OCI-LY7 (cell line): ENCODE results near the gene RUNX1. TPM values are rescaled to one million over a fixed set of nuclear protein-coding genes. Genes with fewer than 3 reads are reported as not detected.

Source experiments
- BruUV-seq: library from RNA; stranded (reverse); fragments of 400-500 nt; replicated peaks from 2 replicates; lab custom pipeline; 2021; lab: Mats Ljungman, UMichigan
- CTCF ChIA-PET: fragments of 300-600 bp; sonication (Branson Sonifier 250); formaldehyde crosslinking; loops from one replicate; lab custom pipeline; 2022; ENCODE audit warnings: antibody characterized with exemption; ENCODE audit not compliant: unreplicated experiment; lab: Charles Lee
- POLR2A ChIA-PET: fragments of 300-600 bp; sonication (Branson Sonifier 250); formaldehyde crosslinking; loops from one replicate; lab custom pipeline; 2022; ENCODE audit warnings: antibody characterized with exemption; lab: Charles Lee
- DNase-seq: peaks from one replicate; pipeline ENCODE4 v3.0.0-alpha.2; 2015; ENCODE audit warnings: low spot score
- H2AFZ ChIP-seq: fragments of 200-600 bp; sonication (generic), shearing (Covaris generic); 2 replicates; pipeline ENCODE4 v1.6.1; 2014; ENCODE audit warnings: mild to moderate bottlenecking, antibody characterized with exemption, low read length, moderate library complexity
- H3K27ac ChIP-seq: fragments of 200-600 bp; sonication (generic); 2 replicates; pipeline ENCODE4 v1.5.1; 2014; ENCODE audit warnings: mixed run types, low read depth, mild to moderate bottlenecking, moderate library complexity, low read length, inconsistent platforms; ENCODE audit not compliant: poor library complexity, severe bottlenecking
- H3K36me3 ChIP-seq: fragments of 200-600 bp; sonication (generic); 2 replicates; pipeline ENCODE4 v1.6.1; 2014; ENCODE audit warnings: mild to moderate bottlenecking, antibody characterized with exemption, low read length, moderate library complexity, mixed read lengths; ENCODE audit not compliant: insufficient read depth
- H3K4me1 ChIP-seq: fragments of 200-600 bp; sonication (generic); 2 replicates; pipeline ENCODE4 v1.5.1; 2014; ENCODE audit warnings: mild to moderate bottlenecking, low read length; ENCODE audit not compliant: insufficient read depth, poor library complexity, severe bottlenecking
- H3K4me2 ChIP-seq: fragments of 200-600 bp; sonication (generic); 2 replicates; pipeline ENCODE4 v1.6.1; 2014; ENCODE audit warnings: mild to moderate bottlenecking, low read length
- H3K4me3 ChIP-seq: fragments of 200-600 bp; sonication (generic); 2 replicates; pipeline ENCODE4 v1.5.1; 2014; ENCODE audit warnings: mild to moderate bottlenecking, low read depth, low read length; ENCODE audit not compliant: poor library complexity, severe bottlenecking
- H3K79me2 ChIP-seq: fragments of 200-600 bp; sonication (generic); 2 replicates; pipeline ENCODE4 v1.6.1; 2016; ENCODE audit warnings: low read depth, mild to moderate bottlenecking, low read length, moderate library complexity, mixed read lengths; ENCODE audit not compliant: insufficient read depth
- H3K9me2 ChIP-seq: fragments of 200-600 bp; sonication (generic); 2 replicates; pipeline ENCODE4 v1.6.1; 2016; ENCODE audit warnings: mild to moderate bottlenecking, low read length, mixed read lengths; ENCODE audit not compliant: insufficient read depth
- H3K9me3 ChIP-seq: fragments of 200-600 bp; sonication (generic); 2 replicates; pipeline ENCODE4 v1.6.1; 2014; ENCODE audit warnings: mild to moderate bottlenecking, mixed run types, low read length, mixed read lengths
- H4K20me1 ChIP-seq: fragments of 200-600 bp; sonication (generic); 2 replicates; pipeline ENCODE4 v1.6.1; 2014; ENCODE audit warnings: mild to moderate bottlenecking, antibody characterized with exemption, low read length, moderate library complexity, mixed read lengths; ENCODE audit not compliant: insufficient read depth
- EZH2phosphoT487 ChIP-seq: fragments of 200-600 bp; sonication (generic); IDR thresholded peaks from 2 replicates; pipeline ENCODE4 v1.6.1; 2018; ENCODE audit warnings: low read depth, borderline replicate concordance, mild to moderate bottlenecking, mixed run types, antibody characterized with exemption, low read length, moderate library complexity, mixed read lengths
- intact Hi-C: fragments of 100-400 bp; cut with micrococcal nuclease; formaldehyde crosslinking; loops from one replicate; pipeline ENCODE4 v1.10.0; 2022; ENCODE audit not compliant: unreplicated experiment
- total RNA-seq, 2 experiments: library from RNA; depleted of rRNA in 1 of 2; stranded (reverse); fragments of >200 nt in 1 of 2; shearing (Covaris generic) in 1 of 2; gene quantifications; 2 replicates each; pipeline ENCODE4 v1.2.3, GENCODE V29; 2014 to 2022
- TF ChIP-seq, protein P1 (sequence below): fragments of 200-600 bp; sonication (generic); conservative IDR thresholded peaks from 2 replicates; pipeline ENCODE4 v1.5.1; 2014; ENCODE audit warnings: mild to moderate bottlenecking, antibody characterized with exemption, low read length, moderate library complexity, mixed read lengths

Gene RUNX1
- total RNA-seq, 2 experiments from 2014 or later, result 30.5 to 40.8 TPM

DNA sequence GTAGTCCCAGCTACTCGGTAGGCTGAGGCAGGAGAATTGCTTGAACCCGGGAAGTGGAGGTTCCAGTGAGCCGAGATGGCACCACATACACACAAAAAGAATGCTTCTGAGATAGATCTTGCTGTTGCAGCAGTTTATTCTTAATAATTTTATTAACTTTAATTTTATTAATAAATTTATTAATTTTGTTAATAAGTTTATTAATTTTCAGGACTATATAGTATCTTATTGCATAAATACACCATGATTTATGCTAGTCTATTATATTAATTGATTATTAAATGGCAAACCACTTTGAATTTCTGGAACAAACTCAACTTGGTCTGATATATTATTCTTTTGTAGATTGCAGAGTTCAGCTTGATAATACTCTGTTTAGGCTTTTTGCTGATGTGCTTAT, 280.8 kb downstream of the RUNX1 start:
- BruUV-seq, result no TSS peak
- DNase-seq, result no peak
- no peaks in the 10 kb centered on the region for H3K79me2 ChIP-seq
- H4K20me1 ChIP-seq, result no peaks in the 10 kb centered on the region
- H2AFZ ChIP-seq, result no peak overlapping the region
- intact Hi-C loops, result no loop called here
- ChIA-PET POLR2A (no interaction called here), CTCF (no interaction called here)
- no peak for TF ChIP-seq EZH2phosphoT487
- TF ChIP-seq, protein P1, sequence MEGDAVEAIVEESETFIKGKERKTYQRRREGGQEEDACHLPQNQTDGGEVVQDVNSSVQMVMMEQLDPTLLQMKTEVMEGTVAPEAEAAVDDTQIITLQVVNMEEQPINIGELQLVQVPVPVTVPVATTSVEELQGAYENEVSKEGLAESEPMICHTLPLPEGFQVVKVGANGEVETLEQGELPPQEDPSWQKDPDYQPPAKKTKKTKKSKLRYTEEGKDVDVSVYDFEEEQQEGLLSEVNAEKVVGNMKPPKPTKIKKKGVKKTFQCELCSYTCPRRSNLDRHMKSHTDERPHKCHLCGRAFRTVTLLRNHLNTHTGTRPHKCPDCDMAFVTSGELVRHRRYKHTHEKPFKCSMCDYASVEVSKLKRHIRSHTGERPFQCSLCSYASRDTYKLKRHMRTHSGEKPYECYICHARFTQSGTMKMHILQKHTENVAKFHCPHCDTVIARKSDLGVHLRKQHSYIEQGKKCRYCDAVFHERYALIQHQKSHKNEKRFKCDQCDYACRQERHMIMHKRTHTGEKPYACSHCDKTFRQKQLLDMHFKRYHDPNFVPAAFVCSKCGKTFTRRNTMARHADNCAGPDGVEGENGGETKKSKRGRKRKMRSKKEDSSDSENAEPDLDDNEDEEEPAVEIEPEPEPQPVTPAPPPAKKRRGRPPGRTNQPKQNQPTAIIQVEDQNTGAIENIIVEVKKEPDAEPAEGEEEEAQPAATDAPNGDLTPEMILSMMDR, result no peak
- no peaks in the 10 kb centered on the region for H3K9me3 ChIP-seq
- H3K36me3 ChIP-seq, result no peaks in the 10 kb centered on the region
- no peaks in the 10 kb centered on the region for H3K4me1 ChIP-seq
- no peak overlapping the region for H3K27ac ChIP-seq
- H3K4me2 ChIP-seq, result no peak overlapping the region
- no peaks in the 10 kb centered on the region for H3K9me2 ChIP-seq
- H3K4me3 ChIP-seq, result no peak overlapping the region

DNA sequence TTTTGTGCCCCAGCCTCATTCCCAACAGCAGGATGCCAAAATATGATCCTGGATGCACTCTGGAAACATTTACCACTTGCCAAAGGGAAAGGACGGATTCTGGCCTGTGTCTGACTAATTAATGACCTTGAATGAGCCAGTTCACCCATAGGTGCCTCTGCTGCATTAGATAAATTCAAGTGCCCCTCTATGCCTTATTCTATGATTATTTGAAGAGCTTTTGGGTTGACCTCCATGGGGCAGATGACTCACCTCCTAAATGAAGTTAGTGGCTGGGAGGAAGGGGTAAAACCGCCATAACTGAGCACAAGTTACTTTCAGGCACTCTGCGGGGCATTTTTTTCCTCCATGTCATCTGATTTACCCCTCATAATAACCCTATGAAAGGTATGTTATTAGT, 282.2 kb downstream of the RUNX1 start:
- H3K9me3 ChIP-seq, result no peaks in the 10 kb centered on the region
- no peak for DNase-seq
- no TSS peak for BruUV-seq

DNA sequence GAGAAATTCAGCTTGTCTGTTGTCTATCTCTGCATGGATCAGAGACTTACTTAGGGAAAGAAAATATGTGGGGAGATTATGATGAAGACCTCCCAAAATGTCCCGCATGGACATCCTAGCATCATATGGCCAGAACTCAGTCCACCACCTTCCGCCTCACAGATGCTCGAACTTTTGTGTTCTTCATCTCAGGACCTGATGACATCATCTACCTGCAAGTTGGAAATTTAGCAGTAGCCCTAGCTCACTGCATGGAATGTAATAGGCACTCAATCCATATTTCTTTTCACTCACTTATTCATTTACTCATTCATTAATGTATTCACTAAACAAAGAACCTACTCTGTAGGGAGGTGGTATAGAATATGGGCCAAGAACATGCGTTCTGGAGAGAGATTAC, 283.5 kb downstream of the RUNX1 start:
- Histone ChIP-seq H4K20me1 (no peaks in the 10 kb centered on the region), H3K4me3 (no peak overlapping the region), H3K36me3 (no peaks in the 10 kb centered on the region), H3K9me3 (no peaks in the 10 kb centered on the region), H3K9me2 (no peaks in the 10 kb centered on the region), H3K79me2 (no peaks in the 10 kb centered on the region), H3K4me1 (no peaks in the 10 kb centered on the region), H3K27ac (no peak overlapping the region), H3K4me2 (no peak overlapping the region), H2AFZ (no peak overlapping the region)
- BruUV-seq, result no TSS peak
- DNase-seq, result no peak
- CTCF ChIA-PET, result no interaction called here
- POLR2A ChIA-PET, result no interaction called here
- TF ChIP-seq, protein P1, result no peak
- no peak for TF ChIP-seq EZH2phosphoT487
- intact Hi-C loops, result no loop called here

More for the DNA sequence above, 282.2 kb downstream of the RUNX1 start:
- Histone ChIP-seq H2AFZ (no peak overlapping the region), H3K4me3 (no peak overlapping the region), H3K4me1 (no peaks in the 10 kb centered on the region), H3K79me2 (no peaks in the 10 kb centered on the region), H3K4me2 (no peak overlapping the region), H3K9me2 (no peaks in the 10 kb centered on the region), H4K20me1 (no peaks in the 10 kb centered on the region), H3K27ac (no peak overlapping the region), H3K36me3 (no peaks in the 10 kb centered on the region)
- intact Hi-C loops, result no loop called here
- CTCF ChIA-PET, result no interaction called here
- POLR2A ChIA-PET, result no interaction called here
- TF ChIP-seq, protein P1, result no peak
- TF ChIP-seq EZH2phosphoT487, result no peak
